Ectodermal cell (in vitro differentiated cells): ENCODE measurements around the gene UBR1. TPM values are rescaled to one million over a fixed set of nuclear protein-coding genes. Genes with fewer than 3 reads are reported as not detected.

Experiments used
- H3K27ac ChIP-seq: 2 replicates; pipeline ENCODE4 v1.7.0; 2013; ENCODE audit warnings: mild to moderate bottlenecking, low read depth, low read length; ENCODE audit not compliant: insufficient read depth, poor library complexity, severe bottlenecking
- H3K27me3 ChIP-seq: 2 replicates; pipeline ENCODE4 v1.7.0; 2013; ENCODE audit warnings: mild to moderate bottlenecking, low read length; ENCODE audit not compliant: insufficient read depth, control insufficient read depth, poor library complexity, severe bottlenecking
- H3K36me3 ChIP-seq: one replicate; pipeline ENCODE4 v1.7.0; 2013; ENCODE audit warnings: low read length; ENCODE audit not compliant: control insufficient read depth, insufficient read depth
- H3K4me1 ChIP-seq: one replicate; pipeline ENCODE4 v1.7.0; 2013; ENCODE audit warnings: low read length; ENCODE audit not compliant: control insufficient read depth, insufficient read depth
- H3K4me3 ChIP-seq: 2 replicates; pipeline ENCODE4 v1.7.0; 2013; ENCODE audit warnings: low read depth, low read length, control low read depth; ENCODE audit not compliant: insufficient read depth
- H3K9me3 ChIP-seq: 2 replicates; pipeline ENCODE4 v1.7.0; 2013; ENCODE audit warnings: mild to moderate bottlenecking, low read length, moderate library complexity; ENCODE audit not compliant: control insufficient read depth
- WGBS, 2 experiments: methylation state at CpG; one replicate each; pipeline ENCODE4 v1.1.7; 2013; ENCODE audit warnings: missing lambda C conversion rate in 2 of 2; 5-methylcytosine and 5-hydroxymethylcytosine counted together
- polyA plus RNA-seq, 4 experiments: library from polyadenylated mRNA; stranded (reverse); fragments of 50-300 nt; gene quantifications; one replicate each; pipeline ENCODE4 v1.2.3, GENCODE V29; 2013

Gene UBR1
- 15.8 TPM for polyA plus RNA-seq (2013, experiment 1 of 4)
- 18.4 TPM for polyA plus RNA-seq (2013, experiment 2 of 4)
- 13.3 TPM for polyA plus RNA-seq (2013, experiment 3 of 4)
- 13.7 TPM for polyA plus RNA-seq (2013, experiment 4 of 4)

DNA sequence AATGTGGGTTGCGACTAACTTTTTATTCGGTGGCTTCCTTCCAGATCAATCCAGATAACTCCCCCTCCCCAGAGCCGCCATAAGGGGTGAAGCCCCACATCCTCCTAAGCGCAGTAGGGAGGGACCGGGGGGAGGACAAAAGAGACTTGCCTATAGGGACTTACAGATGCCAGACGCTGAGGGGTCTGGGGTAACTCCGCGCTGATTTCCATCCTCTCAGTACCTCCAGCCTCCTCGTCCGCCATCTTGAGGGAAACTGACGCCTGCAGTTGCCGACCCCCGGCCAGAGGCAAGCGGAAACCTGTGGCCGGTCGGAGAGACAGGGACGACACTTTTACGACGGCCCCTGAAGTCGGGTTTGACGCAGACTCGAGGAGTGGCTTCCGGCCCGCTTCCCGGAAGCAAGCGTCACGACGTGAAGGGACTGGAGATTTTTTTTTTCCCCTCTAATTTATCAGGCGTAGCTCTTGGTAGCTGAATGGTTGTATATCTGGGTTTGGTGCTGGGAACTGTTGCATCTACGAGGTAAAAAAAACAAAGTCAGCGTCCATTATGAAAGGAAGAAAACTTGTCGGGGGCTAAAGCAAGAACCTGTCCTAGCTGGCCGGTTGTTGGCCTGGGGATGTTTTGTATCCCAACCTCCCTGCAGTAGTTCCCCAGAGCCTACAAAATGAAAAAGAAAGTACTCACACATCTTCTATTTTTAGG, at the start of gene UBR1:
UBR1 (minus strand) TSS at position 261 of the 708 bp plus-strand sequence; CDS start at position 245, 16 bp downstream.
- Histone ChIP-seq H3K4me1 (peaks cover 7% of the 10 kb centered on the region), H3K9me3 (no peaks in the 10 kb centered on the region), H3K27me3 (peaks cover 9% of the 10 kb centered on the region), H3K27ac (peak within 1 kb of the TSS; percentile 67), H3K36me3 (no peaks in the 10 kb centered on the region), H3K4me3 (peak within 1 kb of the TSS; percentile 96)
- 0% methylated on average over 33 of the region's 33 CpGs for WGBS, 2 experiments

DNA sequence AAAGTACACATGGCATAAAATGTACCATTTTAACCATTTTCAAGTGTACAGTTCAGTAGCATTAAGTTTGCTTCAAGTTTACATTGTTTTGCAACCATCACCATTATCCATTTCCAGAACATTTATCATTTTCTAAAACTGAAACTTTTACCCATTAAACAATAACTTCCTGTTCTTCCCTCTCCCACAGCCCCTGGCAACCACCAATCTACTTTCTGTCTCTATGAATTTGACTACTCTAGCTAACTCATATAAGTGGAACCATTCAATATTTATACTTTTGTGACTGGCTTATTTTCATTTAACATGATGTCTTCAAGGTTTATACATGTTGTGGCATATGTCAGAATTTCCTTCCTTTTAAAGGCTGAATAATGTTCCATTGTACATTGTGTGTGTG, 47.4 kb upstream of the UBR1 start:
- Histone ChIP-seq H3K9me3 (no peaks in the 10 kb centered on the region), H3K4me1 (no peaks in the 10 kb centered on the region), H3K27me3 (no peaks in the 10 kb centered on the region), H3K4me3 (no peak overlapping the region), H3K36me3 (no peaks in the 10 kb centered on the region), H3K27ac (no peak overlapping the region)

DNA sequence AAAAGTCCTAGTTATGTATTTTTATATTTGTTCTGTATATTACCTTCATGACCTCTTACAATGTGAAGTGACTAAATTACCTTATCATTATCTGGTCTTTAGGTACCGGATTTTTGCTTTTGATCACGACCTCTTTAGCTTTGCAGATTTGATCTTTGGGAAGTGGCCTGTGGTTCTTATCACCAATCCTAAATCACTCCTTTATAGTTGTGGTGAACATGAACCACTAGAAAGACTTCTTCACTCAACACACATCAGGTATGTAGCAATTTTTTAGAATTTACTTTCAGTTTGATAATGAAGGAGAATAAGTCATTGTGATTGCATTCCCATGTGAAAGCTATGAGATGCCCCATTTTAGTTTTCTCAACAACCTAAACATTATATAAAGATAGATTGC, 45.9 kb upstream of the UBR1 start:
- 93 to 95% methylated on average over 2 of the region's 2 CpGs for WGBS, 2 experiments
- no peaks in the 10 kb centered on the region for H3K27me3 ChIP-seq
- H3K4me1 ChIP-seq, result no peaks in the 10 kb centered on the region
- H3K27ac ChIP-seq, result no peak overlapping the region
- H3K9me3 ChIP-seq, result no peaks in the 10 kb centered on the region
- H3K36me3 ChIP-seq, result no peaks in the 10 kb centered on the region
- H3K4me3 ChIP-seq, result no peak overlapping the region

DNA sequence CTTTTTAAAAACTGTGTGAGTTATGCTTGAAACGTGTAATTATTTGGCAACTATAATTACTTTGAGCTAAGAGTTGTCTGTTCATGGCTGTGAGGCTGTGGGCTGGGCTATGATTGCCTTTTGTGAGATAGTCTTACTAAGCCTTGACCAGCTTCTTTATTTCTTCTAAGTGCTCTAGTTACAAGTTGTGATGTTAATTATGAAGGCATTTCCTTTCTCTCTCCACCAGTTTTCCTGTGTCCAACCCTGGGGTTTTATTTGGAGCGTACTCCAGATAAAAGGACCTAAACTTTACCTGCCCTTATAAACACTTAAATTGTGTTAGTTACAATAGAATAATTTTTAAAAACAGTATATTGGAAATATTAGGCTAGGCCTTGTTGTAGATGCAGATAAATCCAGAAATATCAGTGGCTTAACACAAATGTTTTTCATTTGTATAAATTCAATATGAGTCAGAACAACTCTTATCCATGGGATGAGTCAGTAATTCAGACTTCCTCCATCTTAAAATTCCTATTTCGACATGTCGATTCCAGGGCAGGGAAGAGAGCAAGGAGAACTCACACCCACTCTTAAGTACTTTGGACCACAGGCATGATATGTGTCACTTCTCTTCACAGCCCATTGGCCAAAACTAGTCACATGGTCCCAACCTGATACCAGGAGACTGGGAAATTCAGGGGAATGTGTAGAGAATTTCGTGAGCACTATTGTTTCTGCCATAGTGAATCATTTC, 44.5 kb upstream of the UBR1 start:
- 95 to 97% methylated on average over 3 to 4 of the region's 5 CpGs for WGBS, 2 experiments
- Histone ChIP-seq H3K4me3 (no peak overlapping the region), H3K36me3 (no peaks in the 10 kb centered on the region), H3K4me1 (no peaks in the 10 kb centered on the region), H3K9me3 (no peaks in the 10 kb centered on the region), H3K27ac (no peak overlapping the region), H3K27me3 (no peaks in the 10 kb centered on the region)

DNA sequence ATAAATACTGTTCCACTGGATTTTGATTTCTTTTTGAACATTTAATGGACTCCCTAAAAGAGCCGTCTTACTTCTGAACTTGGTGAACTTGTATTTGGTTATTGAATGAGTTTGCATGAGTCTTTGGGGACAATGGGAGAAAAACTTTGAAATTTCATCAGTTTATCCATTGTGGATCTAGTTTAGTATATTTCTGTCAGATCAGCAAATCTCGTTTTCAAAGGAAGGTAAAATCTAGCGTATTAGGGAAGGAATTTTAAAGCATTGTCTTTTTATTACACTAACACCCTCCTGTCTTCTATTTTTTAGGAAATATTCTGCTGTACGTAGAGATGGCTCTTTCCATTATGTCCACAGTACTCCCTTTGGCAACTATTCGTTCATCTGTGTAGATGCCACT, 40.3 kb upstream of the UBR1 start:
- Histone ChIP-seq H3K4me1 (no peaks in the 10 kb centered on the region), H3K27me3 (no peaks in the 10 kb centered on the region), H3K9me3 (no peaks in the 10 kb centered on the region), H3K27ac (no peak overlapping the region), H3K4me3 (no peak overlapping the region), H3K36me3 (no peaks in the 10 kb centered on the region)
- 92 to 94% methylated on average over 4 of the region's 5 CpGs for WGBS, 2 experiments

DNA sequence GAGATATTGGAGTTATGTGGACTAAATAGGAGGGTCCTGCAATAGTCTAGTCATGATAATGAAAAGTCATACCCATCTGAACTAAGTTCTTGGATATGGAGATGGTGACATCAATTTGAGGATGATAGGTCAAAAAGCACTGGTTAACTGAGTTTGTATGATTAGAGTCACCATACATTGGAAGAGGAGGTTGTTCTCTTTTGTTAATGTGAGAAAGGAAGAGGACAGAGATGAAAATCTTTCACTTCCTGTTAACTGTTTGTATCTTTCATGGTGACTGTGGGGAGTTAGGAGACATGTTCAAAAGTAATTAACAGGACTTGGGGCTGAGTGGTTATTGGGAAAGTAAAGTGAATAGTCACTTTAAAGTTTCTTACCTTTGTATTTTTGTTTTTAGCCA, 38.7 kb upstream of the UBR1 start:
- no peaks in the 10 kb centered on the region for H3K4me1 ChIP-seq
- no peaks in the 10 kb centered on the region for H3K36me3 ChIP-seq
- no peaks in the 10 kb centered on the region for H3K27me3 ChIP-seq
- H3K4me3 ChIP-seq, result no peak overlapping the region
- no peak overlapping the region for H3K27ac ChIP-seq
- no peaks in the 10 kb centered on the region for H3K9me3 ChIP-seq

DNA sequence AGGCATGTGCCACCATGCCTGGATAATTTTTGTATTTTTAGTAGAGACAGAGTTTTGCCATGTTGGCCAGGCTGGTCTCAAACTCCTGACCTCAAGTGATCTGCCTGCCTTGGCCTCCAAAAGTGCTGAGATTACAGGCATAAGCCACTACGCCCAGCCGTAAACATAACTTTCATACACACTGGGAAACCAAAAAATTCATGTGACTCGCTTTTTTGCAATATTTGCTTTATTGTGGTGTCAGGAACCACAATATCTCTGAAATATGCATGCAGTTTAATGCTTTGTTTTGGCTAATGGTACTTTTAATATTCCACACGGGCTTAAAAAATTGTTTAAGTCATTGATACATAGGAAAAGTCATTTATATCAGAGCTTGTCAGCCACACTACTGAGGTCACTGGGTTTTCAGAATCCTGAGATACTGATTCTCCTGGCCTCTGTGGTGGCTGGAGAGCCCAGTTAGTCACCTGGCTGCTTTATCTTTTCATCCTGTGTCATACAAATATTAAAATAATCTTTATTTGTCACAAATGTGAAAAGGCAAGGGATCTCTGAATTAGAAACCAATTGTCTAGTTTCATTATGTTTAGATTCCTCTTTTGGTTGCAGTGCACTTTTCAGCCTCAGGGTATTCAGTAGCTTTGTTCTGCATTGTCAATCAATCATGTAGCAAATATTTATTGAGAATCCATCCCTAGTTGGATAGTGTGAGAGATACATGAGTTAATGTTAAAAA, 37.5 kb upstream of the UBR1 start:
- H3K27me3 ChIP-seq, result no peaks in the 10 kb centered on the region
- 93 to 97% methylated on average over 4 of the region's 4 CpGs for WGBS, 2 experiments
- no peaks in the 10 kb centered on the region for H3K9me3 ChIP-seq
- no peak overlapping the region for H3K27ac ChIP-seq
- no peaks in the 10 kb centered on the region for H3K4me1 ChIP-seq
- no peak overlapping the region for H3K4me3 ChIP-seq
- H3K36me3 ChIP-seq, result no peaks in the 10 kb centered on the region

DNA sequence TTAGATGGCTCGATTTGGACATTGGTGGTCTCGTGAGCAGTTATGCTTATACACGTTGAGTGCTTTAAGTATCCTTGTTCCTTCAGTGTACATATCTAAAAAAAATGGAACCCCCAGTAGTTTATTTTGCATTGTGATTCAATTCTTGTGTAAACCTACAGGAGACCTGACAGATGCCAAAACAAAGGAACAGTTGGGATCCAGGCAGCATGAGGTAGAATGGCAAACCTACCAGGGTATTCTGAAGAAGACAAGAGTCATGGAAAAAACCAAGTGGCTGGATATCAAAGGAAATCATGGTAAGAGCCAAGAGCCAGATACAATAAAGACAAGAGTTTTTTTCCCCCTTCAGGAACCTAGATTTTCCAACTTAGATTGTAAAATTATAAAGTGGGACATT, 29.5 kb upstream of the UBR1 start:
- Histone ChIP-seq H3K27ac (no peak overlapping the region), H3K4me1 (no peaks in the 10 kb centered on the region), H3K9me3 (no peaks in the 10 kb centered on the region), H3K36me3 (no peaks in the 10 kb centered on the region), H3K27me3 (peaks cover 45% of the 10 kb centered on the region), H3K4me3 (no peak overlapping the region)
- 31 to 49% methylated on average over 3 of the region's 3 CpGs for WGBS, 2 experiments

DNA sequence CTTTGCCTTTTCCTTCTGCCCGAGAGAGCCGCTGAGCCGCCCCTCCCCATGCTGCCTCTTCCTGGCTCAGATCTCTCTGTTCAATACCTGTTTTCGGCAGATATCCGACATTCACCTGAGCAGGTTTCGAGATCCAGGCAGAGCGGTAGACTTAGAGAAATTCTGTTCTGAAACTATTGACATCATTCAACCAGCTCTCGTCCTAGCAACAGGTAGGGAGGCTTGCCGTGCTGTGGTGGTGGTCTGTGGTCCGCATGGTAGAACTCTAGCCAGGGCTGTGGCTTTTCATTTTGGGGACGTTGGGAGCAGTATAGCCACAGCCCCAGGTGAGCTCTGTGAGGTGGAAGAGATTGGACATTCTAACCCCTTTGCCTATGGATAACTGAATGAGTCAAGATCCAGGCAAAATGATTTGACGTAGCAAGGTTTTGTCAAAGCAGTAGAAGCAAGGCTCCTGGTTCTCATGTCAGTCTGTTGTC, 28.4 kb upstream of the UBR1 start:
- H3K4me1 ChIP-seq, result no peaks in the 10 kb centered on the region
- no peaks in the 10 kb centered on the region for H3K36me3 ChIP-seq
- H3K27me3 ChIP-seq, result peaks cover 45% of the 10 kb centered on the region
- peak overlapping the region; percentile 72 for H3K4me3 ChIP-seq
- WGBS, 2 experiments, result 20 to 22% methylated on average over 12 of the region's 12 CpGs
- no peak overlapping the region for H3K27ac ChIP-seq
- no peaks in the 10 kb centered on the region for H3K9me3 ChIP-seq
